ENCODE results near the gene DMKN. TPM values are rescaled to one million over a fixed set of nuclear protein-coding genes. Genes with fewer than 3 reads are reported as not detected.
A peak's percentile ranks its signal among the peaks of the same experiment; 100 is the strongest.

DMKN gene
- total RNA-seq, 4 donors from 2014 or later: 164 to 348 (median 213) TPM

- no peaks in the 10 kb centered on the region for H3K9me3 ChIP-seq
- TF ChIP-seq POLR2A (IDR thresholded peaks at IDR 0.05) (no peak), CTCF (IDR thresholded peaks at IDR 0.05) (no peak)
- no peak overlapping the region for H3K4me3 ChIP-seq (replicated peaks in 1 of 3)
- peaks cover 0 to 9% of the 10 kb centered on the region in 2 donors for H3K4me1 ChIP-seq
- DNase-seq: no peak
- H3K36me3 ChIP-seq: peaks cover 8 to 9% of the 10 kb centered on the region in 2 donors
- no peak overlapping the region for H3K27ac ChIP-seq
- intact Hi-C loops (cut with DNase I): no loop called here
- no peaks in the 10 kb centered on the region for H3K27me3 ChIP-seq
- WGBS, 2 donors: 73 to 82% methylated on average over 9 of the region's 9 CpGs
These were observed 14.4 kb downstream of the DMKN start for GRCh38 chr19:35498984-35499527.

GRCh38 chr19:35498220-35498619 lies 15.2 kb downstream of the DMKN start:
- peaks cover 8 to 9% of the 10 kb centered on the region in 2 donors for H3K36me3 ChIP-seq
- TF ChIP-seq CTCF (IDR thresholded peaks at IDR 0.05) (no peak), POLR2A (IDR thresholded peaks at IDR 0.05) (no peak)
- no peaks in the 10 kb centered on the region for H3K9me3 ChIP-seq
- intact Hi-C loops (cut with DNase I): no loop called here
- H3K4me3 ChIP-seq (replicated peaks in 1 of 3): no peak overlapping the region
- 91% methylated on average over 3 of the region's 3 CpGs for WGBS, 2 donors
- DNase-seq: no peak
- no peak overlapping the region for H3K27ac ChIP-seq
- H3K4me1 ChIP-seq: peaks cover 0 to 9% of the 10 kb centered on the region in 2 donors
- H3K27me3 ChIP-seq: no peaks in the 10 kb centered on the region

- intact Hi-C loops (cut with DNase I): no loop called here
- H3K27ac ChIP-seq: no peak overlapping the region
- no peaks in the 10 kb centered on the region for H3K9me3 ChIP-seq
- no peak for TF ChIP-seq POLR2A (IDR thresholded peaks at IDR 0.05)
- DNase-seq: no peak
- H3K4me3 ChIP-seq (replicated peaks in 1 of 3): no peak overlapping the region
- 83 to 87% methylated on average over 14 of the region's 14 CpGs for WGBS, 2 donors
- no peaks in the 10 kb centered on the region for H3K27me3 ChIP-seq
- H3K4me1 ChIP-seq: peaks cover 0 to 9% of the 10 kb centered on the region in 2 donors
- H3K36me3 ChIP-seq: peaks cover 8 to 9% of the 10 kb centered on the region in 2 donors
These were observed 16.0 kb downstream of the DMKN start for GRCh38 chr19:35497406-35497805.

- Histone ChIP-seq H3K4me1 (peaks cover 0 to 9% of the 10 kb centered on the region in 2 donors), H3K36me3 (peaks cover 3 to 4% of the 10 kb centered on the region in 2 donors), H3K4me3 (replicated peaks in 1 of 3) (no peak overlapping the region), H3K27me3 (no peaks in the 10 kb centered on the region), H3K9me3 (no peaks in the 10 kb centered on the region), H3K27ac (no peak overlapping the region)
- intact Hi-C loops (cut with DNase I): no loop called here
- peak; percentile 88 to 99 (median 94) for TF ChIP-seq CTCF (IDR thresholded peaks at IDR 0.05)
- no peak for TF ChIP-seq POLR2A (IDR thresholded peaks at IDR 0.05)
- DNase-seq: peak; percentile 69 to 74
- 23 to 49% methylated on average over 10 to 26 of the region's 30 CpGs for WGBS, 2 donors
These were observed 18.1 kb downstream of the DMKN start for GRCh38 chr19:35495107-35496064.

GRCh38 chr19:35493971-35494370 lies 19.5 kb downstream of the DMKN start:
- Histone ChIP-seq H3K4me1 (peaks cover 0 to 9% of the 10 kb centered on the region in 2 donors), H3K36me3 (no peaks in the 10 kb centered on the region), H3K4me3 (replicated peaks in 1 of 3) (no peak overlapping the region), H3K27me3 (no peaks in the 10 kb centered on the region), H3K27ac (no peak overlapping the region), H3K9me3 (no peaks in the 10 kb centered on the region)
- intact Hi-C loops (cut with DNase I): loop anchor here (5.0 kb wide), 1 partner anchor 142 kb away; no protein-coding TSS in a partner anchor
- 72 to 88% methylated on average over 9 of the region's 9 CpGs for WGBS, 2 donors
- TF ChIP-seq CTCF (IDR thresholded peaks at IDR 0.05): no peak
- TF ChIP-seq POLR2A (IDR thresholded peaks at IDR 0.05): no peak
- no peak for DNase-seq
